Activated CD4-positive, alpha-beta T cell treated with anti-CD3 and anti-CD28 coated beads, Interleukin-2, amount 50 U/mL, for 1 hour (primary cell): ENCODE results near the gene LMTK2.

Experiments used
- DNase-seq: peaks from one replicate; pipeline ENCODE4 v3.0.0-alpha.2; 2020

LMTK2 gene

GRCh38 chr7:98106647-98107312 is at the start of gene LMTK2:
Gene LMTK2, plus strand, starts transcription at chr7:98106862. Its CDS starts 316 bp downstream, at chr7:98107178.
- DNase-seq, result peak; percentile 98

GRCh38 chr7:98057157-98057556 is 49.5 kb upstream of the LMTK2 start:
- DNase-seq, result no peak

DNA sequence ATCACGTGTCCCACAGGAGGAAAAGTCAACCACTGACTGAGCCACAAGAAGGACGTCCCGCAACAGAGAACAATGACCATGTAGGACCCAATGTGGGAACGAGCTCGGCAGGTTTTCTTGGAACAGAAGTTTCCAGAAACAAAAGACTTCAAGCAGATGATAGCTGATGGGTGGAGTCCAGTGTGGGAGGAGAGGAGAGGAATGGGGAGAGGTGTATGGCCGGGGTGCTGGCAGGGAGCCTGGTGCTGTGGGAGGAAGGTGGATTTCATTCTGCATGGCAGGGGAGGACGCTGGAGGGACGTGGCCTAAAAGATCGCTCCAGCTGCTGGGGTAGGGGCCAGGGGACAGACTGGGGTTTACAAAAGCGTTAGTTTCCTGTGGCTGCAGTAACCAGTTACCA is 48.5 kb upstream of the LMTK2 start:
- DNase-seq, result no peak

DNA sequence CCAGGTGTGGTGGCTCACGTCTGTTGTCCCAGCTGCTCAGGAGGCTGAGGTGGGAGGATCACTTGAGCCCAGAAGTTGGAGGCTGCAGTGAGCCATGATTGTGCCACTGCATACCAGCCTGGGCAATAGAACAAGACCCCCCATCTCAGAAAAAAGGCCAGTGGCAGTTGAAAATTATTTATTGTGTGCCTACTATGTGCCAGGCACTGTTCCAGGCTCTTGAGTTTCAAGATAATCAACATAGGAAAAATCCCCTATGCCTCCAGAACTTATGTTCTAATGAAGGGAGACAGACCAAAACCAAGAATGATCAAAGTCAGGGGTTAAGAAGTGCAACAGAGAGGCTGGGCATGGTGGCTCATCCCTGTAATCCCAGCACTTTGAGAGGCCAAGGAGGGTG is 42.4 kb upstream of the LMTK2 start:
- DNase-seq, result no peak

- DNase-seq, result no peak
Observed at GRCh38 chr7:98066208-98066607, 40.5 kb upstream of the LMTK2 start.

- no peak for DNase-seq
Observed at GRCh38 chr7:98066934-98067507, 39.6 kb upstream of the LMTK2 start.

GRCh38 chr7:98073047-98073446 is 33.6 kb upstream of the LMTK2 start:
- DNase-seq, result no peak

- no peak for DNase-seq
Observed at GRCh38 chr7:98075801-98076200, 30.9 kb upstream of the LMTK2 start.

DNA sequence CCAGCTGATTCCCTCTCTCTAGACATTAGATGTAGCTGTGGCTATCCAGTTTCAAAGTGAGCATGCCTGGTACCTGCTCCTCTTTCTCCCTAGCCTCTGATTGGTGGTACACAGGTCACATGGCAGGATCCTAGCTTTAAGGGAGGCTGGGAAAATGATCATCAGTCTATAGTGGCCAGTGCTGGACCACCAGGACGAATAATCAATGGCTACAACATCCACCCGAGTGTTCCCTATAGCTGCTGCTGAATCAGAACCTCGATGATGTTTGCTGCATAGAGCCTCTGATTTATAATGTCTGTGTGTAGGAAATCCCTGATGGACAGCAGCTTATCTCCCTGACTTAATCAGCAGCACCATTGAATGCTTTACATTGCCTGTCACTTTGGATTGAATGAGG is 28.9 kb upstream of the LMTK2 start:
- DNase-seq, result no peak

DNA sequence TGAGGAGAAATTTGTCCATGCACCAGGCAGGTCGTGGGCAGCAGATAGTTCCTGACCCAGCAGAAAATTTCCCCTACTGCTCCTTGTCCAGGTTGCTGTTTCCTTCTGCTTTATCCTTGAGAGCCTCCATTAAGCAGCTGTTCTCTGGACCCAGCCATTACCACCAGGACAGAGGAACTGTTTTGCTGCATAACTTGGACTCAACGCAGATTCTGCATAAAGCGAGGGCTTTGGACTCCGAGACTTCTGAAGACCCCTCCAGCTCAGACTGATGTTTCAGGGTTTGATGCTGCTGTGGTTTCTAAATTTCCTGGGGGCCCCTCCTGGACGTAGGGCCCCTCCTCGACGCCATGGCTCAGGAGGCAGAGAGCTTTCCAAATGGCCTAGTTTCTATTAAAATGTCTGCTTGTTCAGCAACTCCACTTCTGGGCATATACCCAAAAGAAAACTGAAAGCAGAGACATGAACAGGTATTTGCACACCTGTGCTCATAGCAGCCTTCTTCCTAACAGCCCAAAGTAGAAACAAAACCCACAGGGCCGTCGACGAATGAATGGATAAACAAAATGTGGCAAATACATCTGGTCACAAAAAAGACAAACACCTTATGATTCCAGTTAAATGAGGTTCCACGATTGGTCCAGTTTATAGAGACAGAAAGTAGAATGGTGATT is 28.3 kb upstream of the LMTK2 start:
- no peak for DNase-seq

- DNase-seq, result no peak
Observed at GRCh38 chr7:98079891-98080648, 26.6 kb upstream of the LMTK2 start.

DNA sequence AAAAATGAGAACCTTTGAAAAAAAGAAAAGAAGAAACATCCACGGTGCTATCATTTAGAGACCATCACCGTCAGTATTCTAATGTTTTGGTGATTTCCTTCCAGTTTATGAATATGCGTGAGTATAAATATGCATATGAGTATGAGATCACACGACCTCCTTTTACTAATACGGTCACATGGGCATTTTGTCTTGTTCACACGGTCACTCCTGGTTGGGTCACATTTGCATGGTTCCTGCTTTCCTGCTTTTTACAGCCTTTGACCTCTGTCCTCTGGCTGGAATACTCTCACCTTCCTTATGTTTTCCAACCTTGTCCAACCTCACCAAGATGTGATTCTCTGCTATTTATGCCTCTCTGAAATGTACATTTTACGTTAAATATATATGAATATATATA is 25.3 kb upstream of the LMTK2 start:
- no peak for DNase-seq

GRCh38 chr7:98084631-98085030 is 22.0 kb upstream of the LMTK2 start:
- no peak for DNase-seq

GRCh38 chr7:98085674-98086073 is 21.0 kb upstream of the LMTK2 start:
- DNase-seq, result no peak

DNA sequence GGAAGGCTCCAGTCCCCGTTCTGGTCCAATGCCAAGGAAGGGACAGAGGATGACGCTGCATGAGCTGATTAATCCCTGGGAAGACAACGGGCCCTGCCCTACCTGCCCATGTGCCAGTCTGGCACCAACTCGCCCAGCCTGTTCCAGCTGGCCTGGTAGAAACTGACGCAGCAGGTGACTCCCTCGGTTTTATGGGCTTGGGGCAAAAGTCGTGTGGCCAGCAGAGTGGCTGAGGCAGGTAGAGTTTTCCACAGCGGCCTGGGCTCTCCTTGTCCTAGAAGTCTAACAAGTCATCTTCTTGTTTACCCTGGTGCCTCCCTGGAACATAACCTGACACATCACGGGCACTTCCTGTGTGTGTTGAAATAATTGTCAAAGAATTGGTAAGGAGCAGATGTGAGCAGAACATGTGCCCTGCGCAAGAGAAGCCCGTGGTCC is 20.4 kb upstream of the LMTK2 start:
- no peak for DNase-seq

DNA sequence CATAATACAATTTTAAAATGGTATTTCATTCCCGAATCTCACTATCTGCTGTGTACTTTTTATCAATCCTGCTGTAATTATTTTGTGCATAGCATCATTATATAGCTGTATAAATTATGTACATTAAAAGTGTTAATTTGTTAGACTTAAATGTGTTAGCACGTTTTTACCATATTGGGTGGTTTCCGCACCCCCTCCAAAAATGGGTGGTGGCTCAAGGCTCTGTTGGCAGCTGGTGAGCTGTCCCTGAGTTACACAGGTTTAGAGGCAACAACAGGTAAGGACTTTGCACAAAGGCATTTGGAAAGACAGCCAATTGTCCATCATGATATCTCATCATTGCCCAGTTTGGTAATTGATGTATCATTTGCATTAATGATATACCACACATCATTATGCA is 18.6 kb upstream of the LMTK2 start:
- no peak for DNase-seq

- DNase-seq, result no peak
Observed at GRCh38 chr7:98090116-98090515, 16.5 kb upstream of the LMTK2 start.

- no peak for DNase-seq
Observed at GRCh38 chr7:98091061-98091460, 15.6 kb upstream of the LMTK2 start.

- no peak for DNase-seq
Observed at GRCh38 chr7:98091523-98091922, 15.1 kb upstream of the LMTK2 start.

DNA sequence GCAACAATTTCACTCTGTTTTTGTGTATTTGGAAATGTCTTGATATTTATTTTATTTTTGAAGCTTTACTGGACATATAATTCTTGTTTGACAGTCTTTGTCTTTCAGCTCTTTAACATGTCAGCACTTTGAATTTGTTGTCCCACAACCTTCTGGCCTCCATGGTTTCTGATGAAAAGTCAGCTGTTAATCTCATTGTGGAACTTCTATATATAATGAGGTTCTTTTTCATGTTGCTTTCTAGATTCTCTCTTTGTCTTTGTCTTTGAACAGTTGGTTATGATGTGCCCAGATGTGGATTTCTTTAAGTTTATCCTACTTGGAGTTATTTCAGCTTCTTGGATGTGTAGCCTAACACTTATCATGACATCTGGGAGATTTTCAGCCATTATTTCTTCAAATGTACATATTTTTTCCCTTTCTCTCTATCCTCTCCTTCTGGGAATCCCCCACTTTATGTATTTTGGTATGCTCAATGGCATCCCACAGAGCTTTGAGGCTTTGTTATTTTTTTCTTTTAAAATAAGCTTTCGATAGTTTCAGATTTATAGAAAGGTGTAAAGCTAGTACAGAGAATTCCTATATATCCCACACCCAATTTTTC is 9.5 kb upstream of the LMTK2 start:
- no peak for DNase-seq

- no peak for DNase-seq
Observed at GRCh38 chr7:98100088-98100487, 6.6 kb upstream of the LMTK2 start.

DNA sequence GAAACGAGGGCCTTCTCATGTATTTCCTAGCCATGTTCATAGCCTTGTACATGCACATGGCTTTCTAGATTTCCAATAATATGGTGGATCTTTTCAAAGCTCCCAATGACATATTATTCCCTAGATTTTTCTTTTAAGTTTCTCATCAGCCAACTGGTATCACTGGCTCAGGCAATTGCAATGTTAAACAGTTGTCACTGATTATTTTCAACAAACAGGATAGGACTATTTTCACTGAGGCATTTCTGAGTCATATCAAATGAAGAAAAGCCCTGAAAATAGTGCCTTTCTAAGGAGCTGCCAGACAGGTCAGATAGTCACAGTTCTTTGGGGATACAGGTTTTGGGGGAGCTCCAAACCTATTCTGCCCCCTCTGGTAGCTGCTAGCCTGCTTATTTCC is 4.5 kb upstream of the LMTK2 start:
- DNase-seq, result no peak

DNA sequence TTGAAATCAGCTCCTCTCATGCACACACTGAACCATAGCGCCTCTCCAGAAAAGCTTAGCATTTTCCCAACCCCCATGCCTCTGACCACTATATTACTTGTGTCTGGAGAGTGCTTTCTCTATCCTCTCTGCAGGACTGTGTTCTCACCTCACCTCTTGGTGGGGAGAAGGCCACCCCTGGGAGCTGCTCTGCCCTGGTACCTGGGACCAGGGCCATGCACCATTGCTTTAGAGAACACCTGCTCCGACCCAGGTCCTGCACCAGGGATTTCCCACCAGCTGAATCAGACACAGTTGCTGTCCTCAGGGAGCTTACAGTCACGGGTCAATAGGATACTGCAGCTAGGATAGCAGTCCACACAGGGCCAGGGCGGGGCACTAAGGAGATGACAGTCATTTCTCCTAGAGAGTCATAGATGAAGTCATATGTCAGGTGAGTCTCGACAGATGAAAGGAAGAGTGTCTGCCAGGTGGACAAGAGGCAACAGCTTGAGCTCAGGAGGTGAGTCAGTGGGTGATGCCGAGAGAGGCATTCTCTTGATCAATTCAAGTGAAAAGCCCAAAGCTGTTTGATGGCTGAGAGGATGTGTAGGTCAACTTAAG is 619 bp upstream of the LMTK2 start:
- DNase-seq, result no peak
